ENCODE measurements around the gene HYAL1.
A peak's percentile ranks its signal among the peaks of the same experiment; 100 is the strongest.

The HYAL1 gene

GRCh38 chr3:50336452-50337174 is 33.2 kb upstream of the HYAL1 start:
- DNase-seq = no peak

GRCh38 chr3:50334339-50335075 is 31.1 kb upstream of the HYAL1 start:
- no peak for DNase-seq

- DNase-seq = no peak
Observed at GRCh38 chr3:50333744-50334328, 30.5 kb upstream of the HYAL1 start.

GRCh38 chr3:50331364-50331907 is 28.1 kb upstream of the HYAL1 start:
- no peak for DNase-seq

- no peak for DNase-seq
Observed at GRCh38 chr3:50330330-50330729, 27.0 kb upstream of the HYAL1 start.

GRCh38 chr3:50327943-50328691 is 24.7 kb upstream of the HYAL1 start, which contains the start of gene TUSC2:
TSS of gene TUSC2 (minus strand) at chr3:50328223. CDS start at chr3:50328099, 124 bp downstream.
- peak; percentile 45 to 98 (median 92) for DNase-seq

GRCh38 chr3:50327129-50327528 is 23.8 kb upstream of the HYAL1 start:
- no peak for DNase-seq

GRCh38 chr3:50326182-50326541 is 22.8 kb upstream of the HYAL1 start:
- no peak for DNase-seq

- no peak for DNase-seq
Observed at GRCh38 chr3:50325497-50326181, 22.3 kb upstream of the HYAL1 start.

GRCh38 chr3:50325113-50325480 is 21.7 kb upstream of the HYAL1 start:
- no peak for DNase-seq

GRCh38 chr3:50324351-50325112 is 21.2 kb upstream of the HYAL1 start:
- peak in 42 of 56 donors; percentile 9 to 78 (median 42) for DNase-seq

GRCh38 chr3:50323614-50324199 is 20.3 kb upstream of the HYAL1 start:
- DNase-seq = no peak

GRCh38 chr3:50323092-50323600 is 19.8 kb upstream of the HYAL1 start:
- peak in 3 of 56 donors; percentile 11 to 26 (median 23) for DNase-seq

GRCh38 chr3:50322386-50323091 is 19.2 kb upstream of the HYAL1 start, which contains the start of gene HYAL2:
TSS of gene HYAL2 (minus strand) at chr3:50322745. CDS start at chr3:50320489, 2,256 bp downstream.
- DNase-seq = no peak

- no peak for DNase-seq
Observed at GRCh38 chr3:50322115-50322385, 18.7 kb upstream of the HYAL1 start.

- peak; percentile 63 to 96 (median 90) for DNase-seq
Observed at GRCh38 chr3:50321336-50322114, 18.2 kb upstream of the HYAL1 start.

GRCh38 chr3:50320853-50321335 is 17.5 kb upstream of the HYAL1 start:
- peak in 51 of 56 donors; percentile 32 to 96 (median 85) for DNase-seq

All from amygdala (tissue), 56 donors.